ENCODE data around the gene ARHGAP18.

ARHGAP18 gene

DNA sequence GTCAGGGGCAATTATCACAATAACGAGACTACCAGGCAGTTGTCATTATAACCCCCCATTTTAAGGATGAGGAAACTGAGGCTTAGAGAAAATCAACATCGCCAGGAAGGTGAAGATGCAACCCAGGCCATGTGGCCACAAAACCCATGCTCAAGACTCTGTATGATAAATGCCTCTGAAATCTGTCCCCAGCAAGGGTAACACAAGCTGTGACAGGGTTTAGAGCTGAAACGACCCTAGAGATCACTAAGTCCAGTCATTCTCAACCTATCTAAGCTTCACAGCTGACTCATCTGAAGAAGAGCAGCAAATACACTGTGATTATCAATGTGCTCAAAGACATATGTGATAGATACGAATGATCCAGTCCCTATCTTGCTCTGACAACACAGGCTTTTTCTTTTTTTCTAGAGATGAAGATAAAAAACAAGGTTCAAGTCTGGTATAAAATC lies 47.0 kb downstream of the ARHGAP18 start:
- DNase-seq: no peak

DNA sequence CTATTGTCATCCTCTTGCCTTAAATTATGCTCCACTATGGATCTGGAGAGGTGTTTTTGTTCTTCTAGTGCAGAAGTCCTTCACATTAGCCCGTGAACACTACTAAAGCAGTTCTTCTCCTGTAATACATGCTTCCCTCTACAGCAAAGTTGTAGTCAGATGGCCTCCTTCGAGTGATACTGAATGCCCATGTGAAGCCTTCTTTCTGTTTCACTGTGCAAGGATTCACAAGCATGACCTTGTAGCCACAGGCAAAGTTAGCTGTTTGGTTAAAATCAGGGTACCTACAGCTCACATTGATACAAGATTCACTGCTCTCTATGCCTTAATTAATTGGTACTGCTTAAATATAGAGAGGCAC lies 47.6 kb downstream of the ARHGAP18 start:
- DNase-seq: no peak

DNA sequence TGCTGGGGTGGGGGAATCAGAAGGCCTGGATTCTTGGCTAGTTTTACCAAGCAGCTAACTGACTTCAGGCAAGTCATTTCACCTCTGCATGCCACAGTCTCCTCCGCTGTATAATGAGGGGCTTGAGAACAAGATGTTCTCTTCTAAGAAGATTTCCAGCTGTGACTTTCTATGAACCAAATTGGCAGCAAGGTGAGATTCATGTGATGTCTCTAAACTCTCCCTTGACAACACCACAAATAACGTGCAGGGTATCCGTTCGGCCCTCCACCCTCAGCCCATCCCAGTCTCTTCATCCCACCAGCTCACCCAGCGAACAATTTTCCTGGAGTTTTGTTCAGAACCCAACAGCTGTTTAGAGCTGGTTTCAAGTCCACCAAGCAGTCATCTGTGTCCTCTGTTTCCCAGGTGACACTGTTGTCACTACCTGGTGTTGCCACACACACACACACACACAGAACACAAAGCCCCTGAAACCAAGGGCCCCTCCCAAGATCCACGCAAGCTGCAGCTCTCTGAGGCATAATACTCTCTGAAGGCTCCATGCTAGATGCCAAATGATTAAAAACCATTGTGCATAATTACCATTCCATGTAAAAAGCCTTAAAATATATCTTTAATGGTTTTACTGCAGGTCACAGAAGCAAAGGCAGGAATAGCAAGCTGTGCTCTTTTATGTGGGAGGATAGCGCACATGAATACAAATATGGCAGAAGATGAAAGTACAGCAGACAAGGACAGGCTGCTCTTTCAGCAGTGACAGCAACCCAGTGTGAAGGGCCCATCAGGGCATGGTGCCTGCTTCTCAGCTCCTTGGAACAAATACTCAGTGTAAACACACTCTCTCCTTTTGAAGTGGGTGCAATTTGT lies 48.2 kb downstream of the ARHGAP18 start:
- no peak for DNase-seq

DNA sequence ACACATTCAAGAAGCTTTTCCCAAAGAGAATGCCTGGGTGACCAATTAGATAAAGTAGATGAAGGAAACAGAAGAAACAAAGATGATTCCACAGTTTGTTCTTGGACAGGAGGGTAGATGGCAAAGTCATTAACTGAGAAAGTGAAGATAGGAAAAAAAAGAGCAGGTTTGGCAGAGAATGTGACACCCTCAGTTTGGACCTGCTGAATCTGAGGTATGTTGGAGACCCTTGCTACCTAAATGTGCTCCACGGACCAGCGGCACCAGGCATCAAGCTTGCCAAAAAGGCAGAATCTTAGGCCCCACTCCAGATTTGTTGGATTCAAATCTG lies 49.7 kb downstream of the ARHGAP18 start:
- no peak for DNase-seq

GRCh38 chr6:129659590-129660345 lies 50.2 kb downstream of the ARHGAP18 start:
- no peak for DNase-seq

GRCh38 chr6:129659167-129659566 lies 50.8 kb downstream of the ARHGAP18 start:
- no peak for DNase-seq

DNA sequence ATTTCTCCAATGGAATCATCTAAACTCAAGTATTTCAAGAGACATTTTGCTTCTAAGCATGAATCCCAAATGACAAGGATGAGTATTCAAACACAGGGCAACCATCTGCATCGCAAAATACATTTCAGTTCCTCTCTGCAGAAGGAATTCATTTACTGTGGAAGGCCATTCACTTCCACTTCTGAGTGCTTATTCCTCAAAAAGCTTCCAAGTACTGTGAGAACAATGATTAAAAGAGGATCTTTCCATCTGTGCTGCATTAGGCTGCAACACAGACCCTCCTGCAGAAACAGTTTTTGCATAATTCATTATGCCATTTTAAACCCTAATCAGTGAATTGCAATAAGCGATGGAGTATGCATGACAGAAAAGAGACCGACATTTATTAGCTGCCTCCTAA lies 52.5 kb downstream of the ARHGAP18 start:
- DNase-seq: no peak

DNA sequence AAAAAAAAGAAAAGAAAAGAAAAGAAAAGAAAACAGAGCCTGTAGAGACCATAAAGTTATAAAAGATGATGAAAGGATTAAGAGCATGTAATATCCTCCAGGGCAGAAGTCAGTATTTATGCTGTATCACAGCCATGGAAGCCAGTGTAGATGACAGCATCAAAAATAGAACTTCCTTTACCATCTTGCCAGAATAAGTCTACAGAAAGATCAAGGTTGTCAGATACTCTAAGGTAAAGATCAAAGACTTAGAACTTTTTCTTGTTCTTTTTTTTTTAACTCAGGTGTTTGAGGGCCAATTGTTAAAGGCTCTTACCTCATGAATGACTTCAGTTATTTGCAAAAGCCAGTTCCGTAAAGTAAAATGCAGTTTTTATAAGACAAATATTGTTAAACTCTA lies 54.6 kb downstream of the ARHGAP18 start:
- no peak for DNase-seq

GRCh38 chr6:129653746-129654145 lies 56.2 kb downstream of the ARHGAP18 start:
- DNase-seq: no peak

DNA sequence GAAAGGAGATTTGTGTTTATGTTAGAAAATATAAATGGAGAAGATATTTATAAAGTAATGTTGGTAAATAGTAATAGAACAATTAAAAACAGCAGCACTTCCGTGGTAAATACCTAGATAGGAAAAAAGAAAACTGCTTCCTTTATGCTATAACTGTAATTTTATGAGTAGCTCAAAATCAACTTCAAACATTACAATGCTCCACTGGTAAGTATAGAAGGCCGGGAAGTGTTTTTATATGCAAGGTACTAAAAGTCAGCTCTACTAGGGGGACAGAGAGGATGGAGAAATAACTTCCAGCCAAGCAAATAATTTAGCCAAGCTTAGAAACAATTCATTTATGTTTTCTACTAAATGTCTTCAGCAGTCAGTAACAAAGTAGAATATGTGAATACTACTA lies 56.7 kb downstream of the ARHGAP18 start:
- no peak for DNase-seq

GRCh38 chr6:129651291-129651691 lies 58.7 kb downstream of the ARHGAP18 start:
- no peak for DNase-seq

DNA sequence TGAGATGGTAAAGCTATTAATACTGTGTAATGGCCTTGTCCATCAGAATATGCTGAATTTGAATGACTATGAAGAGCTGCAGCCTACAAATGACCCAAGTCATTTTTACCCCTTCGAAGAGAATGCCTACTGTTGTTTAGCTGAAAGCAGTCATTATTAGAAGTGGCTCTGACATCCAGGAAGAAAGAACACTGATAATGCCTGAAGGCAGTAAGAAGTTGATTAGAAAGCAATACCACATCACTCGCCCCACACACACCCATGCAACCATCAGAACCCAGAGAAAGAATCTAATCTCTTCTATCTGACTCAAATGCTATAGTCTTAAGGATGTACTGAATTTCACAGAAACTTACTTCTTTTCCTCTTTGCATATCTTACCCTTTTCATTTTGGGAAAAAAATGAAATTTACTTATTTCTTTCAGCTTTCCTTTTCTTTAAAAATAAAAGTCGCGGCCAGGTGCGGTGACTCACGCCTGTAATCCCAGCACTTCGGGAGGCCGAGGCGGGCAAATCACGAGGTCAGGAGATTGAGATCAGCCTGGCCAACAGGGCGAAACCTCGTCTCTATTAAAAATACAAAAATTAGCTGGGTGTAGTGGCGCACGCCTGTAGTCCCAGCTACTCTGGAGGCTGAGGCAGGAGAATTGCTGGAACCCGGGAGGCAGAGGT lies 61.0 kb downstream of the ARHGAP18 start:
- DNase-seq: no peak

- DNase-seq: no peak
Observed at GRCh38 chr6:129647044-129647443, 62.9 kb downstream of the ARHGAP18 start.

DNA sequence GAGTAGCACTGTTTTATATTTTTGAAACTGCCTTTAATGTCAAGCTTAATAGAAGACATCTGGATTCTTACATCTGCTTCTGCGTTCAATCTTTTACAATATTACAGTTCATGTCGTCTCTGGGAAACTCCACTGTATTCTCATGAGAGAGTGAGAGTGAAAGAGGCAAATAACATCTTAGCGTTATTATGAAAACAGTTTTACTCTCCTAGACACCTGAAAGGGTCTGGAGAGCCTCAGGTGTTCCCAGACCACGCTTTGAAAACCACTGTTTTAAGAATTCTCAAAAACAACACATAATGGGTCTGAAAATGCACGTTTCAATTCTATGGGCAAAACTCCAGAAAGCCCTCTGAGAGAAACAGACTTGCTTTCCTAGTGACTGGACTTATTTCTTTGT lies 63.3 kb downstream of the ARHGAP18 start:
- DNase-seq: no peak

- no peak for DNase-seq
Observed at GRCh38 chr6:129645830-129646579, 64.0 kb downstream of the ARHGAP18 start.

- no peak for DNase-seq
Observed at GRCh38 chr6:129645106-129645829, 64.7 kb downstream of the ARHGAP18 start.

- DNase-seq: no peak
Observed at GRCh38 chr6:129644567-129645015, 65.4 kb downstream of the ARHGAP18 start.

DNA sequence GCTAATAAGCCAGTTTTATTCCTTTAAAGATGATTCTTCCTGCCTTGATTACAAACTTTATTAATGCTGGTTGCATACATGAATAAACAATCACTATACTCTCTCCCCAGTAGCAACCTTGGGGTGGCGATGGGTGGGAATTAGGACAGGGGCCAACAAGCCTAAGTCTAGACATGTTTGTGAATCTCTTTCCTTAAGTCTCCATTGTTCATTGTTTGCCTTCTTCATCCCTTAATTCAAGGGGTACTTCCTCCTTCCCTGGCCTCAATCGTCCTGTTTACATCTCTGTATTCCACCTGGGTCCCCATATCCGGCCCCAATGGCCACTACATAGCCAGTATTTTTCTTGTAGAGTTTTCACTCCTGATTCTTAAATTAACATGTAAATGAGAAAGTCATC lies 66.0 kb downstream of the ARHGAP18 start:
- DNase-seq: no peak

DNA sequence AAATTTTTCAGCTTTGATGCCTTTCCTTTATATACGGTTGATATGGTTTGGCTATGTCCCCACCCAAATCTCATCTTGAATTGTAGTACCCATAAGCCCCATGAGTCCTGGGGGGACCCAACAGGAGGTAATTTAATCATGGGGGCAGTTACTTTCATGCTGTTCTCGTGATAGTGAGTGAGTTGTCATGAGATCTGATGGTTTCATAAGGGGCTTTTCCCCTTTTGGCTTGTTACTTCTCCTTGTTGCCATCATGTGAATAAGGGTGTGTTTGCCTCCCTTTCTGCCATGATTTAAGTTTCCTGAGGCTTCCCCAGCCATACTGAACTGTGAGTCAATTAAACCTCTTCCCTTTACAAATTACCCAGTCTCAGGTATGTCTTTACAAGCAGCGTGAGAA lies 66.8 kb downstream of the ARHGAP18 start:
- DNase-seq: no peak

GRCh38 chr6:129642322-129642721 lies 67.7 kb downstream of the ARHGAP18 start:
- no peak for DNase-seq

DNA sequence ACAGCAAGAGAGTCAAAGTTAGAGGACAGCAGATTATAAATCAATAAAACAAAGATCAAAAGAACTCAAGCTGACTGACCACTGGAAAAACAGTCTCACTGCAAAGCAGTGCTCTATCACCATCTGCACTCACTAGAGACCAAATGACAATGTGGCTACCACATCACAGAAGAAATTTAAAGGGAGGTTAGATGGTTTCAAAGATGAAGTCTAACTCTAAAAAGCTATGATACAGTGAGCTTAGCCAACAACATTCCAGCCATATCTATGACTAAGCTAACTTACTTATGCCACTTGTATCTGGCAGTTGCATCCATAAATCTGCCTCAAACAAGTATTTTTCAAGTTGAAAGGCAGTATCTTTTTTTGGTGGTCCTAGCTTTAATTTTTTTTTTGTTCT lies 68.6 kb downstream of the ARHGAP18 start:
- DNase-seq: no peak

DNA sequence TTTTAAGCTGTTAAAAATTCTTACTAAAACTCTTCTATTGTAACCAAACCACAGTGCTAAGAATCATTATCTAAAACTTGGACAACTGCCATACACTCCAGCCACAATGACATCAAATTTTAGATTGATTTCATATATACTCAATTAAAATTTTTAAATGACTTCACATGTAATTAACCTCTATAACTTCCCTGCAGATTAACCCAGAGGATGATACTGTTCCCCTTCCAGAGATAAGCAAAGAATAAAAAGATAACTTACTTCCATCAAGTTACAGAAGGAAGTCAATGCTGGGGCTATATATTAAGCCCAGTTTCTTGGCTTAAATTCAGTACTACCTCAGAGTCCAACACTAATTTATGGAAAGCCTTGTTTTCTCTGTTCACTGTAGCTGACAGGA lies 71.3 kb downstream of the ARHGAP18 start:
- no peak for DNase-seq

All from activated CD4-positive, alpha-beta T cell treated with anti-CD3 and anti-CD28 coated beads for 4 hours (primary cell).